OCI-LY1 (cell line): ENCODE data around the gene TIRAP.

Source experiments
- H2AFZ ChIP-seq: fragments of 200-600 bp; sonication (generic), shearing (Covaris generic); 2 replicates; pipeline ENCODE4 v1.6.0; 2014; ENCODE audit warnings: antibody characterized with exemption, mild to moderate bottlenecking, low read length
- H3F3A ChIP-seq: fragments of 200-600 bp; sonication (generic), shearing (Covaris generic); 2 replicates; pipeline ENCODE4 v1.6.0; 2014; ENCODE audit warnings: mild to moderate bottlenecking, antibody characterized with exemption, low read length, moderate library complexity; ENCODE audit not compliant: insufficient read depth
- H3K27ac ChIP-seq: fragments of 200-600 bp; sonication (generic); 2 replicates; pipeline ENCODE4 v1.5.1; 2014; ENCODE audit warnings: low read length, mixed run types, mild to moderate bottlenecking, low read depth; ENCODE audit not compliant: poor library complexity, severe bottlenecking
- H3K27me3 ChIP-seq: fragments of 200-600 bp; sonication (generic); 2 replicates; pipeline ENCODE4 v1.6.0; 2014; ENCODE audit warnings: antibody characterized with exemption, mild to moderate bottlenecking, low read length, moderate library complexity; ENCODE audit not compliant: insufficient read depth
- H3K36me3 ChIP-seq: fragments of 200-600 bp; sonication (generic); 2 replicates; pipeline ENCODE4 v1.6.1; 2014; ENCODE audit warnings: mild to moderate bottlenecking, antibody characterized with exemption, low read length, moderate library complexity, mixed read lengths; ENCODE audit not compliant: insufficient read depth
- H3K4me1 ChIP-seq: fragments of 200-600 bp; sonication (generic); 2 replicates; pipeline ENCODE4 v1.5.1; 2014; ENCODE audit warnings: mild to moderate bottlenecking, low read length, moderate library complexity; ENCODE audit not compliant: insufficient read depth, severe bottlenecking
- H3K4me2 ChIP-seq: fragments of 200-600 bp; sonication (generic), shearing (Covaris generic); 2 replicates; pipeline ENCODE4 v1.6.1; 2014; ENCODE audit warnings: low read length
- H3K4me3 ChIP-seq: fragments of 200-600 bp; sonication (generic); 2 replicates; pipeline ENCODE4 v1.5.1; 2014; ENCODE audit warnings: low read length, low read depth, mild to moderate bottlenecking, mixed read lengths; ENCODE audit not compliant: poor library complexity, severe bottlenecking
- H3K79me2 ChIP-seq: fragments of 200-600 bp; shearing (Covaris generic); 2 replicates; pipeline ENCODE4 v1.6.1; 2016; ENCODE audit warnings: mixed run types, low read length, mixed read lengths; ENCODE audit not compliant: insufficient read depth
- H3K9ac ChIP-seq: fragments of 200-600 bp; sonication (generic), shearing (Covaris generic); 2 replicates; pipeline ENCODE4 v1.6.1; 2014; ENCODE audit warnings: mild to moderate bottlenecking, low read length, mixed read lengths
- H3K9me2 ChIP-seq: fragments of 200-600 bp; sonication (generic), shearing (Covaris generic); 2 replicates; pipeline ENCODE4 v1.6.1; 2014; ENCODE audit warnings: low read depth, mild to moderate bottlenecking, low read length, mixed read lengths
- H3K9me3 ChIP-seq: fragments of 200-600 bp; shearing (Covaris generic); 2 replicates; pipeline ENCODE4 v1.6.1; 2014; ENCODE audit warnings: low read length, mixed read lengths
- H4K20me1 ChIP-seq: fragments of 200-600 bp; sonication (generic), shearing (Covaris generic); 2 replicates; pipeline ENCODE4 v1.6.0; 2016; ENCODE audit warnings: mild to moderate bottlenecking, low read length; ENCODE audit not compliant: insufficient read depth
- EZH2 ChIP-seq: fragments of 200-600 bp; sonication (generic), shearing (Covaris generic); IDR thresholded peaks from 2 replicates; pipeline ENCODE4 v1.8.0; 2017; ENCODE audit warnings: borderline replicate concordance, mixed run types, mild to moderate bottlenecking, antibody characterized with exemption, low read length, moderate library complexity, mixed read lengths
- TF ChIP-seq, protein P1 (sequence below): fragments of 200-600 bp; sonication (generic), shearing (Covaris generic); IDR thresholded peaks from 2 replicates; pipeline ENCODE4 v1.5.1; 2017; ENCODE audit warnings: mild to moderate bottlenecking, antibody characterized with exemption, low read length, moderate library complexity, mixed read lengths

Gene TIRAP

DNA sequence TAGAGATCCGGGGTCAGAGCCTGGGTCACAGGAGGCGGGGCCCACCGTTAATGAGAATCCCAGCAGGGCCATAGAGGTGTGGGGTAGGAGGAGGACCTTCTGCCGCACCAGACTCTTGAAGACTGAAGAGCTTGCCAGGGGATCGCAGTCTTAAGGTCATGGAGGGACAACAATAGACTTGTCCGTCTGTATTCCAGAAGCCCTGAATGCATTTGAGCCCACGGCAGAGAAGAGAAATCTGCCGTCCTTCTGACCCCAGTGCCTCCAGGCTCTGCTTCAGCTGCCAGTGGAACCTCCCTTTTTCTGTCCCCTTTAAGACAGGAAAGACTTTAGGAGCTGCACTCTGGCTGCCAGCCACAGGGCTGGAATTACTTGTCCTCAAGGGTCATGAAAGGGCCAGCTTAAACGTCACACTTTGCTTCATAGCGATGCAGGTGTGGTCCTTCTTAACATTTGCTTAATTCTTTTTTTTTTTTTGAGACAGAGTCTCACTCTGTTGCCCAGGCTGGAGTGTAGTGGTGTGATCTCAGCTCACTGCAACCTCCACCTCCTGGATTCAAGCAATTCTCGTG is 57.1 kb downstream of the TIRAP start:
- Histone ChIP-seq H3K9ac (no peak overlapping the region), H2AFZ (no peak overlapping the region), H3K4me2 (no peak overlapping the region), H3K27ac (no peak overlapping the region), H3K9me3 (no peaks in the 10 kb centered on the region), H3K36me3 (peaks cover 55% of the 10 kb centered on the region; the same call in 1 of the 2 replicates), H3K4me1 (no peaks in the 10 kb centered on the region), H3K9me2 (no peaks in the 10 kb centered on the region), H3F3A (no peaks in the 10 kb centered on the region), H4K20me1 (no peaks in the 10 kb centered on the region), H3K4me3 (no peak overlapping the region), H3K79me2 (no peaks in the 10 kb centered on the region), H3K27me3 (no peaks in the 10 kb centered on the region)
- TF ChIP-seq, protein P1, sequence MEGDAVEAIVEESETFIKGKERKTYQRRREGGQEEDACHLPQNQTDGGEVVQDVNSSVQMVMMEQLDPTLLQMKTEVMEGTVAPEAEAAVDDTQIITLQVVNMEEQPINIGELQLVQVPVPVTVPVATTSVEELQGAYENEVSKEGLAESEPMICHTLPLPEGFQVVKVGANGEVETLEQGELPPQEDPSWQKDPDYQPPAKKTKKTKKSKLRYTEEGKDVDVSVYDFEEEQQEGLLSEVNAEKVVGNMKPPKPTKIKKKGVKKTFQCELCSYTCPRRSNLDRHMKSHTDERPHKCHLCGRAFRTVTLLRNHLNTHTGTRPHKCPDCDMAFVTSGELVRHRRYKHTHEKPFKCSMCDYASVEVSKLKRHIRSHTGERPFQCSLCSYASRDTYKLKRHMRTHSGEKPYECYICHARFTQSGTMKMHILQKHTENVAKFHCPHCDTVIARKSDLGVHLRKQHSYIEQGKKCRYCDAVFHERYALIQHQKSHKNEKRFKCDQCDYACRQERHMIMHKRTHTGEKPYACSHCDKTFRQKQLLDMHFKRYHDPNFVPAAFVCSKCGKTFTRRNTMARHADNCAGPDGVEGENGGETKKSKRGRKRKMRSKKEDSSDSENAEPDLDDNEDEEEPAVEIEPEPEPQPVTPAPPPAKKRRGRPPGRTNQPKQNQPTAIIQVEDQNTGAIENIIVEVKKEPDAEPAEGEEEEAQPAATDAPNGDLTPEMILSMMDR, result no peak
- TF ChIP-seq EZH2, result no peak

DNA sequence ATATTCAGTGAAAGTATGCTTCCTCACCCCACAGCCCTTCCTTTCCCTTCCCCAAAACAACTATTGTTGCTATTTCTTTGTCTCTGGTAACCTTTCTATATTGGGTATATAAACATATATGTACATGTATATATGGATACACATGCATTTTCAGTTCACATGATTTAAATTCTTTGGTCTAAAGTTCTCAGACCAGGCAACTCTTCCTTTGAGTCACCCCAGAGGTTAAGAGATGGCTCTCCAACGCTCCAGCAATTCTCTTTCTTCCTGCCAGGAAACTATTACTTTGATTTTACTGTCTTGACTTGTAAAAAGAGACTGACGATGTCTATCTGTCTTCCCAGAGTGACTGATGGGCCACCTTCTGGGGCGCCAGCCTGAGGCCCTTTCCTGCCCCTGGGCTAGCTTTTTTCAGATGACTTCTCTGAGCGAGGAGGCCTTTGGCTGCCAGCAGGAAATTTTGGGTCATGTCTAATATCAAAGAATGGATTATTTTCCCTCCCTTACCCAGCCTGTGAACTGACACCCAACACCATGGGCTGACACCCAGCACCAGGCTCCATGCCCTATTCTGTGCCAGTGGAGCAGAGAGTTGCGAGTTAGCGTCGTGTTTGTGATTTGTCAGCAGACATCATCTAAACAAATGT is 58.2 kb downstream of the TIRAP start:
- no peak overlapping the region for H2AFZ ChIP-seq
- H3K9me3 ChIP-seq, result no peaks in the 10 kb centered on the region
- no peaks in the 10 kb centered on the region for H3K9me2 ChIP-seq
- no peak overlapping the region for H3K4me2 ChIP-seq
- no peaks in the 10 kb centered on the region for H3K4me1 ChIP-seq
- H3K79me2 ChIP-seq, result no peaks in the 10 kb centered on the region
- H3K27me3 ChIP-seq, result no peaks in the 10 kb centered on the region
- no peak overlapping the region for H3K9ac ChIP-seq
- H3K36me3 ChIP-seq, result peaks cover 51% of the 10 kb centered on the region; the same call in 1 of the 2 replicates
- H3K4me3 ChIP-seq, result no peak overlapping the region
- no peak for TF ChIP-seq EZH2
- TF ChIP-seq, protein P1, result no peak
- no peaks in the 10 kb centered on the region for H4K20me1 ChIP-seq
- H3K27ac ChIP-seq, result no peak overlapping the region
- H3F3A ChIP-seq, result no peaks in the 10 kb centered on the region

DNA sequence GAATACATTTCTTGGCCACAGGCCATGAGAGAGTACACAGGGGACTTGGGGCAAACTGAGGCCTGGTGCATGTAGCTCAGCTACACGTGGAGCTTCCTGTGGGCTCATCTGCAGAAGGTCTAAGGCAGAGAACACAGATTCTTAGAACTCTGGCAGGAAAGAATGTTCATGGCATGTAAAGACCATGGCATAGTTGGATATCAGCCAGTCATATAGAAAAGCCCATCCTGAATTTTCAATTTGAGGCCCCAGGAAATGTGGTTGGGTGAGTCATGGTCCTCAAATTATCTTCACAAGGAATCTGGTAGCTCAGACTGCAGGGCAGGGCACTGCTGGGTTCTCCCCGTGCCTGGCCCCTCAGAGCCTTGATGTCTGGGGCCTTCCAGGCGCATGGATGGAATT is 58.9 kb downstream of the TIRAP start:
- Histone ChIP-seq H3K9me2 (no peaks in the 10 kb centered on the region), H3K9me3 (no peaks in the 10 kb centered on the region), H3F3A (no peaks in the 10 kb centered on the region), H3K27me3 (no peaks in the 10 kb centered on the region), H3K9ac (no peak overlapping the region), H3K79me2 (no peaks in the 10 kb centered on the region), H3K27ac (no peak overlapping the region), H3K4me2 (no peak overlapping the region), H3K4me3 (no peak overlapping the region), H3K36me3 (peaks cover 48% of the 10 kb centered on the region; the same call in 1 of the 2 replicates), H4K20me1 (no peaks in the 10 kb centered on the region), H2AFZ (no peak overlapping the region), H3K4me1 (no peaks in the 10 kb centered on the region)
- TF ChIP-seq, protein P1, result no peak
- TF ChIP-seq EZH2, result no peak
